ENCODE data around the gene GRAMD1B.
A peak's percentile ranks its signal among the peaks of the same experiment; 100 is the strongest.

The GRAMD1B gene

DNA sequence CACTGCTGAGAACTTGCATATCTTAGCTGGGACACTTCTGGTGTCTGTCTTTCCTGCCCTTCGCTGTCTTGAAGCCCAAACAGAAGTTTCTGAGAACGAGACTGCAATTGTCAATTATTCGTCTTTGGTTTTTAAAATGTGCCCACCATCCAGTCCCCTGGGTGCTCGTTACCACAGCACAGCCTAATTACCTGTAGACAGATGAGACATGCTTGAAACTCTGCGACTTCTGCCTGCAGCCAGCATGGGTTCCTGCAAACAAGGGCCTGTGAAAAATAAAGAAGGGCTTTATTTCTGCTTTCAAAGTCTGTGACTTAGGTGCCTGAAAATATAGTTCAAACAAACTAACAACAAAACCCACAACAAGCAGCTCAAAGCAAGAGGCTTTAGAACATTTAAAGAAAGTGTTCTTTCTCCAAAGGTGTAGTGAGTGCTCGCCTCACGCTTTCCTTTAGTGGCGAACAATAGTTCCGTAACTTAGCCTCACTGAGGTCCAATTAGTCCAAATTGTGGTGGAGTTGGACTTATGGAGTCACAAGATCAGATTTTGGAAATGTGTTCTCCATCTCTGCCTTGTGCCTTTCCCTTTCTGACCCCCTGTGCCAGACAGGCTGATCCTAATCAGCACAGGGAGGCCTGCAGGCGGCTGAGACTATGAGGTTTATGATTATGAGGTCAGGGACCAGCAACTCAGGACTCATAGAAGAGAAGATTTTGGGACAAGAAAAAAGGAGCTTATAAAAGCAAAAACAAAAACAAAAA lies 20.4 kb upstream of the GRAMD1B start:
- DNase-seq, result no peak

DNA sequence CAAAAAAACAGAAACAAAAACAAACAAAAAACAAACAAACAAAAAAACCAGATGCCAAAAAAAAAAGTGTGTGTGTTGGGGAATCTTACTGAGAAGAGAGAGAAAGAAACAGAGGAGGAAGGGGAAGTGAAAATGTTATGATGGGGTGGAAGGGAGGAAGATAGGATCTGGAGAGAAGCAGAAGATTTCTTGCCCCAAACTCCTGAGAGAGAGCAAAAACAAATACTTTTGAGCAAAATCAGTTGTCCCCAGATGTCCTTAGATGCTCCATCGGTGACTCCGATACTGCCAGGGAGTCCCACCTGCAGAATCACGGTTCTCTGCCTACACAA lies 19.9 kb upstream of the GRAMD1B start:
- no peak for DNase-seq

GRCh38 chr11:123413636-123414035 lies 16.4 kb upstream of the GRAMD1B start:
- no peak for DNase-seq

- DNase-seq, result no peak
Measured at GRCh38 chr11:123416566-123416965, 13.5 kb upstream of the GRAMD1B start.

DNA sequence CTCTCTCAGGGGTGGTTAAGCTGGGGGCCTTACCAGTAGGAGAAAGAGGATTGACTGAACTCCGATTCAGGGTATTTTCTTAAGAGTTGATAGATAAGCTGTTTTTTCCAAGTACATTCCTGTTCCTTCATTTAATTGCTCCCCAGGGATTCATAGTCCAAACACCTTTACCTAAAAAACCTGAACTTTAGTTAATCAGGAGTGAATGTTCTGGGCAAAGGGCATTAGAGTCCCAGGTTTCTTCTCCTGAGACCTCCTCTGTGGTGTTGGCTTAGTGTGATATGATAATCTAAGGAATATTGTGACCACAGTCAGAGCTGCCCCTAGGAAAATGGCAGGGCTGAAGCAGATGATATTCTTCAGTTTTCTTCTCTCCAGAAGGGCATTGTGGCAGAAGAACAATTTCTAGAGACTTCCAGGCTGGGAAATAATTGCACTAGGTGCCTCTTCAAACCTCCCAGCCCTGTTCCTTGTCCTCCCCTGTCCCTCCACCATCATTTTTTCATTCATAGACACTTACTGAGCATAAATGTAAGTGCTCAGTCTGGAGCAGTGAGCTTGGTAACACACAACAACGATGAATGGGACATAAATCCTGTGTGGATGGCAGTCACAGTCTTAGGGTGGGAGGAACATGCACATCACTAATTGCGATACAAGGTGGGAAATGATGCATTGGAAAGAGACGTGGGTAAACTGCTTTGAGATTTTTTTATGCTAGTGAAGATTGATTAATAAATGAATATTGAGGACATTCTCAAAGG lies 11.5 kb upstream of the GRAMD1B start:
- no peak for DNase-seq

DNA sequence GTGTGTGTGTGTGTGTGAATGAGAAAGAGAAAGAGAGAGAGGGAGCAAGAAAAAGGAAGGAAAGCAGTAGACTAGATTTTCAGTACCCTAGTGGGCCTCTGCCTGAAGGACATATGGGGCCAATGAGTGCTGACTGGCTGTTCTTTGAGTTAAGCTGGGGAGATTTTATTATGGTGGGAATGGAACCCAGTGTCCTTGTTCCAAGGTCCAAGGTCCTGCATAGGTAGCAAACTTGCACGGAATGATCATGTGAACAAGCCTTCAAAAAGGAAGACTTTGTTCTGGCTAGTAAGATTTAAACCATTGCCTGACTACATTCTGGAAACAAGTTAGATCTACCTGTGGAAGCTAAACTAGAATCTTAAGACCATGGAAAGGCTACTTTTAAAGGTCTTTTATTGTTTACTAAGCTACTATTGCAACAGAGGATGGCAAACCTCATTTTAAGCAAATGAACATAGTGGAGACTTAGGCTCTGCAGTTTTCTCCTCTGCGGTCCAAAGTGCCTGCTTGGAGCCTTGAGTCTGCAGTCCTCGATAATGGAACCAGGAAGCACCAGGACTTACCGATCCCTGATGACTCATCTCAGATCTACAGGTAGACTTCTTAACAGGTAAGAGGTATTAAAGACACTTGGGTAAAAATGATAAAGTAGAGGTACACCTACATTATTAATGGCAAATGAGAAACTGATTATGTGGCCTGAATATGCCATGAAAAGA lies 10.2 kb upstream of the GRAMD1B start:
- no peak for DNase-seq

- no peak for DNase-seq
Measured at GRCh38 chr11:123421589-123421988, 8.5 kb upstream of the GRAMD1B start.

DNA sequence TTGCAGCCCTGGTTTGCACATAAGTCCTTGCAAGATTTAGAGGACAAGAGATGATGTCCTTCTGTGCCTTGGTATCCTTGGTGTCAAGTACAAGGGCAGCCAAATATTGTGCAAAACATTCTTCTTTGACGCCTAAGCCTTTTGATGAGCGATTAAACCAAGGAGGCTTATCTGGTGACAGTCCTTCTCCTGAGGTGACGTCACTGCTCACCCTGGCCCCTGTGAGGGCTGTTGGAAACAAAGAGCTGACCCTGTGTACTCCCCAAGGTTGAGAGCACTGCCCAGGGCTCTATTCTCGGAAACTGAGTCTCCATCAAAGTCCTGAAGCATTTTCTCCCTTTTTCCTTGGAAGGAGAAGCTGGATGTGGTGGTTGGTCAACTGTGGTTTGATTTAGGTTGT lies 4.7 kb upstream of the GRAMD1B start:
- DNase-seq, result no peak

GRCh38 chr11:123426789-123427188 lies 3.3 kb upstream of the GRAMD1B start:
- DNase-seq, result peak; percentile 37

DNA sequence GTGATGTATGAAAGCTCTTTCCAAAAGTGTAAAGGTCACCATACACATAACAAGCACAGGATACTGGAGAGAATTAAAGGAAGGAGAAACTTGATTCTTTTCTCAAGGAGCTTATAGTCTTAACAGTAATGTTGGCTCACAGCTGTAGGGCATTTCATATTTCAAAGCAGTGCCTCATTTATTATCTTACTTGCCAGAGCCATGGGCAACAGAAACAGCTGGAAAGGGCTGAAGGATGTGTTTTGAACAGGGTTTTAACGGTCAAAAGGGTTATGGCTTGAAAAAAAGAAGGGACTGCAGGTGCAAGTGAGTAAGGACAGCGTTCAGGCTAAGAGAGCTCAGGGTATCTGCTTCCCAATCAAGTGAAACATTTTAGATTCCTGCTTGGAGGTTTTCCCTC lies 2.7 kb upstream of the GRAMD1B start:
- DNase-seq, result no peak

- no peak for DNase-seq
Measured at GRCh38 chr11:123428116-123428715, 1.9 kb upstream of the GRAMD1B start.

DNA sequence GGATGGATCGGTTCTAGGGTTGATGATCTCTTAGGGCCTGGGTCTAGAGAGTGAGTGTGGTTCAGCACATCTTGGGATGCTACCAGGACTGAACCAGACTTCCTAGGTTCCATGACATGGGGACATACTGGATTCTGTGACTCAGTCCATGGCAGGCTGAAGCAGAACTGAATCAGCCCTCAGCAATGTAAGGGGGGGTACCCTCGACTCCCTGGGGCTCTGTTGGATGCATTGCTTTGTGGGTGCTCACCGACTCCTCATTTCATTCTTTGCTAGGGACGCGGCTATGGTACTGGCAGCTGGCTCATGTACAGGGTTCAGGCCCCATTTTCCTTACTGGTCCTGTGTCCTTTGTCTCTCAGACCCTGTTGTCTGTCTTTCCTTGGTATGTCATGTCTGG lies 733 bp upstream of the GRAMD1B start:
- no peak for DNase-seq

- DNase-seq, result no peak
Measured at GRCh38 chr11:123430721-123431497, 840 bp downstream of the GRAMD1B start.

- no peak for DNase-seq
Measured at GRCh38 chr11:123431619-123432018, 1.6 kb downstream of the GRAMD1B start.

DNA sequence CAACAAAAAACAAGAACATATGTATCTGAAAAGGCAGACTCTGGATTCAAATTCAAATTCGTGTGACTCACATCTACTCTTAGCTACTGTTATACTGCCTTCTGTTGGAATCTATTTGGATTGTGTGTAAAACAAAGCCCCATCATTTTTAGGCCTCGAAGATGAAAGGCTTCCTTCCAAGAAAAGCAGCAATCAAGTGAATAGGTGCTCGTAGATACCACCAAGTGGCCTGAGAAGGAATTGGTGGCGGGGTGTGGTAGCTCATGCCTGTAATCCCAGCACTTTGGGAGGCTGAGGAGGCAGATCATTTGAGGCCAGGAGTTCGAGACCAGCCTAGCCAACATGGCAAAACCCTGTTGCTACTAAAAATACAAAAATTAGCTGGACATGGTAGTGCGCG lies 4.2 kb downstream of the GRAMD1B start:
- DNase-seq, result no peak

GRCh38 chr11:123434911-123435310 lies 4.8 kb downstream of the GRAMD1B start:
- DNase-seq, result no peak

GRCh38 chr11:123437236-123437979 lies 7.3 kb downstream of the GRAMD1B start:
- no peak for DNase-seq

- no peak for DNase-seq
Measured at GRCh38 chr11:123438131-123438627, 8.1 kb downstream of the GRAMD1B start.

GRCh38 chr11:123439616-123440015 lies 9.5 kb downstream of the GRAMD1B start:
- no peak for DNase-seq

GRCh38 chr11:123441161-123441560 lies 11.1 kb downstream of the GRAMD1B start:
- no peak for DNase-seq

DNA sequence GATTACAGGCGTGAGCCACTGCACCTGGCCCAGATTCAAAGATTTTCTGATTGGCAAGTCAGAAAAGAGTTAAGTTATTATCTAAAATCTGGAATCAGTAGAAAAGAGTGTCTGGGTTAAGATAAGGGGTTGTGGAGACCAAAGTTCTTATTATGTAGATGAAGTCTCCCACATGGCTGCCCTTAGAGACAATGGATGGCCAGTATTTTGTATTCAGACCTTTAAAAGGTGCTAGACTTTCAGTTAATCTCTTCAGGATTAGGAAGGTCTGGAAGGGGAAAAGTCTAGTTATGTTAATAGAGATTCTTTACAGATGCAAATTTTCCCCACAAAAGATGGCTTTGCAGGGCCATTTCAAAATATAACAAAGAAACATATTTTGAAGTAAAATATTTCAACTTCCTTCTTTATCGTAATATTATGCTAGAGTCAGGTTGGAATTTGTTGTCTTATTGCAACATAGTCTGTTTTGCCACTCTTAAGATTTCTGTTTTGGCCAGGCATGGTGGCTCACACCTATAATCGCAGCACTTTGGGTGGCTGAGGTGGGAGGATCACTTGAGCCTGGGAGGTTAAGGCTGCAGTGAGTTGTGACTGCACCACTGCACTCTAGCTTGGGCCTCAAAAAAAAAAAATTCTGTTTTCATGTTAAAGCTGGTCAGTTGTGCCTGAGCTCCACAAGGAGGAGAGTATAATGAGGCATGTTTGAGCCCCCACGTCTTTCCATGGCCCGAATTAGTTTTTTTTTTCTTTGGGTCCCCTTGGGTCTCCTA lies 14.0 kb downstream of the GRAMD1B start:
- no peak for DNase-seq

Measured in NCI-H2171 (cell line).